Measurements from ENCODE around the gene COL4A6.
A peak's percentile ranks its signal among the peaks of the same experiment; 100 is the strongest.
"Not testable (repeated sequence)": the region's sequence is repeated elsewhere in the genome, so short reads cannot be mapped to it uniquely, and the experiment has no call there.

COL4A6 gene

DNA sequence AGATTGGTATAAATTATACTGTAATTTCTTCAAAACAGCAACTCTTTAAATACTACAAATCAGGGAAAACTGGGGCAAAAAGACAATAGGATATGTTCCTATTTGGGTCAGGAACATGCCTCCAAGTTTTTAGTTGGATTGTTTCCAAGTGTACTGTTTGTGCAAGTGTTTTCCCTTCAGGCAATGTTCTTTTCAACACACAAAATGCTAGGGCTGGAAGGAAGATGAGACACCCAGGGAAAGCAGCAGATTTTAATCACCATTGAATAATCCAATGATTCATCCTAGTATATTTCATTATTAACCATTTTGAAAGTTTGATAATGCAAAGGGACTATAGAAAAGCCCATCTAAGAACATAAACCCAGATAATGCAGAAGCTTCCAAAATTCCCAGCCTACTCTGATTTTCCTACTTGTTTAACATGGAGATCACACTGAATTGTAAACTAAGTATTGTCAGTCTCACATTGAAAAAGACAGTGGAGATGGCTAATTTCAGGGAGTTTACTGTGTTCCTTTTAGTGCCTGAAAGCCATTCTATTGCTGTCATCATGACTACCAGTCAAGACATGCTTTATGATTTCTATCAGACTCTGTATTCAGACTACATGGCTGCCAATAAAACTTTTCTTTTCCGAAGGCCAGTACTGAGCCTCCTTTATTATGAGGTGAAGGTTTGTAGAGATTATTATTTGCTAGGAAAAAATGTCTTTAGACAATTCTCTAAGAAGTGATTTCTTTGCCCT is 38.6 kb downstream of the COL4A6 start:
- peak; percentile 2 for DNase-seq

DNA sequence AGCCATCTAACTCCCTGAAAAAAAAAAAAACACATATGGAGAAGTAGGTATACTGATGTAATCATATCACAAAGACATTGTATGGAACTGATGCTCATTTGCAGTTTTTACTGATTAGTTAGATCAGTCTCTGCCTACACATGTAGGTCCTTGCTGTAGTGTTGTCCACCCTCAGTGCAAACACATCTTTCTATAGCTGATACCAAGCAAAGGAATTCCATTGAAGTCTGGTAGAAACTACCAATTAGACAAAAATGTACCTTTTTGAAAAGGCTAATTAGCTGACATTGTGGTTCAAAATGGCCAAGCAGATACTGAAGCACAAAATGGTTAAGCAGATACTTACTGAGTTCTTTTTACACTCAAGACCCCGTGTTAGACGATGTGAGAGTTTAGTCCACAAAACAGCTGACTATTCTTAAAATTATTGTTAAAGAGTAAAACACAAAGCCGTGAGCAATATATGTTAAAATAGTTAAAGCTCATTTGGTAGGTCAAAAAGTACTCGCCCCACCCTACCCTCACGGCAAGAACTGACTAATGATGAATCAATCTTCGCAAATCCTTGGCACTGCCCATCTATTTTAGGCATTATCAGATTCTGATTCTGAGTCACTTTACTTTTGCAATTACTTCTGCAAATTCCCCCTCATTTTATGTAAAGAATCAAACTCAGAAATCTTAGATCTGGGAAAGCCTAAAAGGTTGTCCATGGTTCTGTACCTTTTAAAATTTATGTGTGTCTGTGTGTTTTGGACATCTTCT is 40.4 kb downstream of the COL4A6 start:
- peak; percentile 0 for DNase-seq

DNA sequence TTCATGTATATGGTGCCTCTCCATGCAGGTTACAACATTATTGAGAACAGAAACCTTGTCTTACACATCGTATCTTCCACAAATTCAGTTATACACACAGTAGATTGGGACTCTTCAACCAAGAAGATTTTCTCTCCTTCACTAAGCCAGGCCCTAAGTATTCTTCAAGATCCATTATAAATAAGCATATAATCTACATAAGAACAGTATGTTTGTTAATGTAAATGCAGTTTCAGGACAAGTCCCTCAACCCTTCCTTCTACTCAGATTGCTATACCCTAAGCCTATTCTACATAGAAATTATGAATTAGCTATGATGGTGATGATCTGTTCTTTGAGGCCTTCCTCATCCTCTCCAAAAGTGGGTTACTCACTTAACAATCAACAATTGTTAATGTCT is 41.2 kb downstream of the COL4A6 start:
- no peak for DNase-seq

DNA sequence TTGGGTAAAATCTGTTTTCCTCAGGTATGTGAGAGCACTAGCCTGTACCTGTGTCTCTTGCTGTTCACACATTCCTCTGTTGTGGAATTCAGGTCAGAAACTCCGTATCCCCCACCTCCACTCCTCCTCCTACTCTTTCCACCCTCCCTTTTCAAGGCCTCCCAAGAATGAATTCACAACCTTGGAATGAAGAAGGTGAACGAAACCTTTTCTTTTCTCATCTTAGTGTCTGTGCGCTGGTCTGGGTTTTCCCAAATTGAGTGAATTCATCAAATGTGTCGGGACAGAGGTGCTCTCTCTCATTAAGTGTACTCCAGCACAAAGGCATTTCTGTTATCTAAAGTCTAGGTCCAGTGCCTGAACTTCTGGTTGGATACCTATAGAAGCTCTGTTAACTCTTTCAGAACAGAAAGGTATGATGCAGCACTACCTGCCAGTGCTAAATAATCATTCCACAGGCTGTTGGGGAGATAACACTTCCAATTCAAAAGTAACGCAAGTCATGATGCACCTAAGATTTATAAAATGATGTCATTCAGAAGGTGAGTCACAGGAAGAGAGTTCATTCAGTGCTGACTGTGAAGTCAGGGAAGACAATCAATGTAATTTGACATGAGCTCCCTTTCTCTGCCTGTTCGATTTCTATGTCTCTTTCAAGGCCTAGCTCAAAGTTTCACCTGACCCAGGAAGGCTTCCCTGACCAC is 41.9 kb downstream of the COL4A6 start:
- peak; percentile 0 for DNase-seq

DNA sequence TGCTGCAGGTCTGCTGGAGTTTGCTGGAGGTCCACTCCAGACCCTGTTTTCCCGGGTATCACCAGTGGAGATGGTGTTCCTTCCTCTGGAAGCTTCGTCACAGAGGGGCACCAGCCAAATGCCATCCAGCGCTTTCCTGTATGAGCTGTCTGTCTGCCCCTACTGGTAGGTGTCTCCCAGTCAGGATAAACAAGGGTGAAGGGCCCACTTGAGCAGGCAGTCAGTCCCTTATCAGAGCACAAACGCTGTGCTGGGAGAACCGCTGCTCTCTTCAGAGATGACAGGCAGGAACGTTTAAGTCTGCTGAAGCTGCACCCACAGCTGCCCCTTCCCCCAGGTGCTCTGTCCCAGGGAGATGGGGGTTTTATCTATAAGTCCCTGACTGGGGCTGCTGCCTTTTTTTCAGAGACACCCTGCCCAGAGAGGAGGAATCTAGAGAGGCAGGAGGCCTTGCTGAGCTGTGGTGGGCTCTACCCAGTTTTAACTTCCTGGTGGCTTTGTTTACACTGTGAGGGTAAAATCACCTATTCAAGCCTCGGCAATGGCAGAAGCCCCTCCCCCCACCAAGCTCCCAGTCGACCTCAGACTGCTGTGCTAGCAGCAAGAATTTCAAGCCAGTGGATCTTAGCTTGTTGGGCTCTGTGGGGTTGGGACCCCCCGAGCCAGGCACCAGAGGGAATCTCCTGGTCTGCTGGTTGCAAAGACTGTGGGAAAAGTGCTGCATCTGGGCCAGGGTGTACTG is 47.1 kb downstream of the COL4A6 start:
- not testable (repeated sequence) for DNase-seq

DNA sequence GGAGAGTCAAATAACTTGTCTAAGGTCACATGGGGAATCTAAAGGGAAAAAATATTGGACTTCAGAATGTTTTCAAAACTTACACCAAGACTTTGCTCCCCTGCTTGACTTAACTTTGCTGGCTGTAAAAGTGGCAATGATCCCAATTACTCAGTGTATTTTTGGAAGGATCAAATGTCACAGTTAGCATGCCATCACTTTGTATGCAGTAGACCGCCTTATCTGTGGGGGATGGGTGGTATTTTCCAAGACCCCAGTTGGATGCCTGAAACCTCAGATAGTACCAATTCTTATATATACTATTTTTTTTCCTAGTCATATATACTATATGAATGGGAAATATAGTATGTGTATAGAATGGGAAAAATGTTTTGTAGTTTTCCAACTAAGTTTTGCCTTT is 53.4 kb downstream of the COL4A6 start:
- no peak for DNase-seq

DNA sequence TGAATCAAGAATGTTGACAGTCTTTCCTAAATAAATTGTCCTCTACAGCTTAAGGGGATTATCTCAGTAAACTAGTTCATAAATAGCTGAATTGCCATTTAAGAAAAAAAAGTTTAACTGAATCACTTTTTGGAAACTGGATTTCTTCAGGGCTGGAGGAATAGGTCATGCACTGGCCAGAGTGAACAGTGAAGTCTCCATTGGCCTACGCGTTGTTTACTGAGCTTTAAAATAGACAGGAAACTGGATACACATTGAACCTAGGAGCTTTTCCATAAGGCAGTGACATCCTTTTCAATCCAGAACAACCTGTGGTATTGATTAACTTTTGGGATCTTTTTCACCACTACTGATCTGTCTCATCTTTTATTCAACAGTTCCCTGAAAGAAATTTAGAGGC is 58.0 kb downstream of the COL4A6 start:
- DNase-seq = no peak

DNA sequence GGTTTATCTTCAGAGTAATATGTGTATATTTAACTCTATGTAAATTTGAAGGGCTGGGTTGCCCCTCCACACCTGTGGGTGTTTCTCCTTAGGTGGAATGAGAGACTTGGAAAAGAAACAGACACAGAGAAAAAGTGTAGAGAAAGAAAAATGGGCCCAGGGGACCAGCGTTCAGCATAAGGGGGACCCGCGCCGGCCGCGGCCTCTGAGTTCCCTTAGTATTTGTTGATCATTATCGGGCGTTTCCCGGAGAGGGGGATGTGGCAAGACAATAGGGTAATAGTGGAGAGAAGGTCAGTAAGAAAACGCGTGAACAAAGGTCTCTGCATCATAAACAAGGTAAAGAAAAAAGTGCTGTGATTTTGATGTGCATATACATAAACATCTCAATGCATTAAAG is 61.4 kb downstream of the COL4A6 start:
- DNase-seq = not testable (repeated sequence)

DNA sequence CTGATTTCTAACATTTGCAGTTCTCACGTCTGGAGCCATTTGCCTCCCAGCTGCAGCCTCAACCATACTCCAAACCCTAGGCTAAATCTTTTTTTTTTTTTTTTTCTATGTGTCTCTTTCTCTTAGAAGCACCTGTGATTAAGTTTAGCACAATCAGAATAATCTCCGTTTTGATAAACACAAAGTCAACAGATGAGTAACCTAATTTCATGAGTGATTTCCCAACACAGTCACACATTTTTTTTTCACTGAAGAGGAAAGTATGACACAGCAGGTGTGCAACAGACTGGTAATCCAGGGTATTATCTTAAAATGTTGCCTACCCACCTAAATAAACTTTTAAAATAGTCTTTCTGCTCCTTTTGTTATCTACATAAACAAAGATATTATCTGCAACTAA is 62.6 kb downstream of the COL4A6 start:
- DNase-seq = not testable (repeated sequence)

DNA sequence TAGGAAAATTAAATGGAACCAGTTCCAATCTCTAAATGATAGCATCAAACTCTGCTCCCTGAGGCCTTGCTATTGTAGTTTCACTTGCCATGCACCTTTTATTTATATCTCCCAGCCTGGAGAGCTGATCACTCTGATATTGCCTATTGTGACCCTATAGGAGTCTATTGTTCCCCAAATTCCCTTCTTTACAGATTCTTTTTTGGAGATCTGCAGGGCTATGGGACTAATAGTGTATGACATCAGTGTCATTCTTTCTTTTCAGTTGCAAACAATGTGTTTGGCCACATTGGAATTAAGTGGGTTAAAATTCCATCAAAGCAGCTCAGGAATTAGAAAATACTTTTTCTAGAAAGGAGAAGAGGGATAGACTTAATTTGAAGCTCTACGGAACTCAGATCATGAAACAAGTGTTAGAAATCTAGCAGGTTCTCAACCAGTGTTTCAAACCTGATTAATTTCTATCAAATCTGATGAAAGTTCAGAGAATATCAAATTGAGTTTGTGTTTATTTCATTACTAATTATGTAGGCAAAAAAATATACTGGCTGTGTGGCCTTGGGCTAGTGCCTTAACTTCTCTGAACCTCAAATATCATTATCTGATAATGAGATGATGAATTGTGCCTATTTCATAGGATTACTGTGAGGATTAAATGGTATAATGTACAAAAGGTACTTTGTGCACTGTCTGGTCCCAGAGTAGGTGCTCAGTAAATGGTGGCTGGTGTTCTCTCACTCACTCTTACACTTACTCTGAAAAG is 71.4 kb downstream of the COL4A6 start:
- no peak for DNase-seq

DNA sequence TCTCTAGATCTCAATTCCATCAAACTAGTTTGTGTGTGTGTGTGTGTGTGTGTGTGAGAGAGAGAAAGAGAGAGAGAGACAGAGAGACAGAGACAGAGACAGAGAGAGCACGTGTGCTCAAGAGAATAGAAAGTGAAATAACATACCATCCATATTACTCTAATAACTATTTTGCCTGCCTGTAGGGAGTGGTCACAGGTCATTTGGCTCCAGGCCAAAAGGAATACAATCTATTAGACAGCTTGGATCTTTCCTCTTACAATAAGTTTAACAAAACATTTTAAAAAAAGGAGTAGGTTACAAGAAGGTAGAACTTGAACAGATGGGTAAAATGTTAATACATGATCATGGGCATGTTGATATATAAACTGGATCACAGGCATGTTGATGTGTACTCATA is 76.2 kb downstream of the COL4A6 start:
- no peak for DNase-seq

DNA sequence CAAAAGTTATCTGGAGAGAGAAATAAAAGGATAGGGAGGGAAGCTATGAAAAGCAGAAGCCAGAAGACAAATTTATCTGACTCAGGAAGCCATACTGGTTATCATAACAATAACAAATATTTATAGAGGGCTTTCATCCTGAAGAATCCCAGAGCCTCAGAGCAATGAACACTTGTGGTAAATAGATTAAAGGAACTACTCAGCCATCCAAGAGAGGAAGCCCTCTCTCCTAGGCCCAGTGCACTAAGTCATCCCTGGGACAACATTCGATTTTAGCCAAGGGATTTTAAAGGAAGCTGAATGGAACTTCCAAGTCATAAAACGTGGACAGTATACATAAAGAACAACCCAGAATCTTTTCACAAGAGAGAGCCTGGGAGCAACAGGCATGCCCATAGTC is 76.9 kb downstream of the COL4A6 start:
- DNase-seq = no peak

DNA sequence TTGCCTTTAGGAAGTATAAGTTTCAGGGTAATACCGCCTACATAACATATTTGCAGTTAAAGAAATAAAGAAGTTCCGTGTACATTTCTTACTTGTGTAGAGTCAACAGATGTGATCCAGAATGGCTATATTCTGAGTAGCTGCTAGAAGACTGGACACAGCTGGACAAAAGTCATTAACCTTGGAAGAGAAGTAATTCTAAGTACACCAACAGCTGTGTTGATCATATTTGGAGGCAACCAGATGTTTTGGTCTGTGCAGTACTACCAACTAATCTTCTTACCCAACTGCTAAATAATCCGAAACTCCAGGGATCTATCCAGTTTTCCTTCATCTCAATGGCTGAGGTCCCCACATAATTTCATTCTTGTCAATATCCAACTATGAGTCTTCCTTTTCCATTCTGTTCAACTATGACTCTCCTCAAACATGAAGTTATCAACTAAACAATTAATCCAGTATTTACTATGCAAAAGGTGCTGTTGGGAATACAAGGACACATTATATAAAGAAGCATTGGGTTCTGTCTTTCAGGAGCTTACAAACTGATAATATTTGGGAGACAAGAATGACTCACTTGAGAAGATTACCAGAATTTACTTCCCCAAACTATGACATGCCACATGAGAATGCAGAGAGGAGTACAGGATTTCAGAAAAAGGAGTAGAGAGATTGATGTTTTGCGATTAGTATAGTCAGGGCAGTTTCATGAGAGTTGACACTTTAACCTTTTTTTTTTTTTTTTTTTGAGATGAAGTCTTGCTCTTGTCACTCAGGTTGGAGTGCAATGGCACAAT is 78.2 kb downstream of the COL4A6 start:
- DNase-seq = no peak

DNA sequence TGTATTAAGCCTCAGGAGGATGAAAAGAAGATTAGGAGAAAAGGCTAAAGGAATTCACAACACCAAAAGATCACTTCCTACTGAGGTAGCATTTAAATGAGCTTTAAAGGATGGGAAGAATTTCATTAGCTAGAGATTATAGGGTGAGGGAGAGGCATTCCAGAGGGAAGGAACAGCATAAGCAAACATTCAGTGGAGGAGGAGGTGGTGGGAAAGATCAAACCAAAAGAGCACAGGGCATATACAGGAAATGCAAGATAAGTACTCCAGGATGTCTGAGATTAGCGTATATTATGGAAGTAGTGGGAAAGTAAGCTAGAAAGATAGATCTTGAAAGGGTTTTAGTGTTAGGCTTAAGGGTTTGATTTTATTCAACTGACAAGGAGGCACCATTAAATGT is 84.8 kb downstream of the COL4A6 start:
- DNase-seq = no peak

DNA sequence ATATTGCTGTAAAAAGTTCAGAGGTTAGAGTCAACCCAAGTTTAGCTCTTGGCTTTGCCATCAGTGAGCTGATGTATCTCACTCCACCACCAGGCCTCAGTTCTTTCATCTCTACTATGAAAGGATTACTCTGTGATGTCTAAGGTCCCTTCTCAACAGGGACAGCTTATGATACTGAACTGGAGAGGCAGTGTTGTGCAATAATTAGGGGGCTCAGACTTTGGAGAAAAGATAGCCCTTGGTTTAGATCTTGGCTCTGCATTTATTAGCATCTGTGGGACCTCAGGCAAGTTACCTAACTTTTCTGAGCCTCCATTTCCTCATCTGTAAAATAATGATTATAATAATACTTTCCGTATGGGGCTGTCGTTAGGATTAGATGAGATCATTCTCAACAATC is 89.0 kb downstream of the COL4A6 start:
- no peak for DNase-seq

DNA sequence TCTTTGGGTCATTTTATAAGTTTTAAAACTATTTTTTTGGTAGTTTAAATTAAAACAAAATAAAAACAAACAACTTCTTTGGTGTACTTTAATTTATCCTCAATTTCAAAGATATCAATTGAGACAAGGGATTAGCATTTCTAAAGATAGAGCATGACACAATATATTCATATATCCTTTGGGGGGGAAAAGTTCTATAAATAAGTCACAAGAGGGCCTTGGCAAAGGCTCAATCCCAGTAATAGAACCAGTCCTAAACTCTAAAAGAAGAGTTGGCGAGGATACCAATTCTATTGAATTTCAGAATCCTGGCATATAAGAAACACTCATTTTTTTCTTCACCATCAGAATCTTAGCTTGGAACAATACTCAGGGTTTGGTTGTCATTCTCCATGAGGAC is 89.7 kb downstream of the COL4A6 start:
- no peak for DNase-seq

DNA sequence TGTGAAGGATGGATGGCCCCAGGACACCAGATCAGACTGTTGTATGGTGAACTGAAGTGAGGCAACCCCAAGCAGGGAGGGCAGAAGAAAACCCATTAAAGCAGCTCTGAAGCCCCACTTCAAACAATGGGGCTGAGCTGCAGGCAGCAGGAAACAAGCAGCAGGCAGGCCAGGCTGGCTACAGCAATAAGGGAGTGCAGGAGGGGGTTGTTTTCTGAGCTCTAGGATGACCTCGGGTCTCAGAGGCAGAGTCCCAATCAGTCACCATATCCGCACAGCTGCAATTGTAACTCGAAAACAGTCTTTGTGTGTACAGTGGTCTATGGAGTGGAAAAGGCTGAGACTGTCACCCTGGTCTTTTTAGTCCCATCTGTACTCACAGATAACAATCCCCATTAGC is 90.4 kb downstream of the COL4A6 start:
- no peak for DNase-seq

DNA sequence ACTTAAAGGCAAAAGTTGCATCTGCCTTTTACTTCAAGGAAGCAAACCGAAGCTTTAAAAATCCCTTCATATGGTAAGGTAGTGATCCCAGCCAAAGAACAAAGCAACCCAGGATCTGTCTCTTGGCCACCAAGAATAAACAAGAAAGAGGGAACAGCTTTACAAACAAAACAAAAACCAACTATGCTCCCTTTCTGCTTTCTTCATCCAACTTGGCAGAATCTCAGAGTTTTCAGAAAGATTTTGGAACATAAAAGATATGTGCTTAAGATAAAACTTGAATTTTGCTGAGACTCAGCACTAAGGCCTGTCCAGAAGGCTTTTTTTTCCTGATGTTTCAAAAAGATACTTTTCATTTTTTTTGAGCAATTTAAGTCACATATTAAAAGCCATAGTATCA is 94.0 kb downstream of the COL4A6 start:
- DNase-seq = no peak

DNA sequence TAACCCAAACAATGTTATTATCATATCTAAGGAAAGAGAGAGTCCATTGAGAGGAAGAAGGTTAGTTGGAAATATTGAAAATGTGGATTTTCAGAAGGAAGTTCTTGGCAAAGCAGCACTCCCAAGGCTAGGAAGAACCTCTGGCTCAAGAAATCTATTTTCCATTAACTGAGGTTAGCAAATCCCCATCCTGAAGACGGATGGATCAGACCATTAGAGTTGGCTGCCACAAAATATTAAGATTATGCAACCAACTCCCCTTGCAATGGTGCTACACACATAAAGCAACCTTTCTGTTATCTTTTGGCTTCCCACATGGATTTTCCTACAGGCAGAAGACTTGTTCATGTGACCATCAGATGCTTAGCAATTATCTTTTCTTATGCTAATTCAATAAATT is 96.3 kb downstream of the COL4A6 start:
- no peak for DNase-seq

DNA sequence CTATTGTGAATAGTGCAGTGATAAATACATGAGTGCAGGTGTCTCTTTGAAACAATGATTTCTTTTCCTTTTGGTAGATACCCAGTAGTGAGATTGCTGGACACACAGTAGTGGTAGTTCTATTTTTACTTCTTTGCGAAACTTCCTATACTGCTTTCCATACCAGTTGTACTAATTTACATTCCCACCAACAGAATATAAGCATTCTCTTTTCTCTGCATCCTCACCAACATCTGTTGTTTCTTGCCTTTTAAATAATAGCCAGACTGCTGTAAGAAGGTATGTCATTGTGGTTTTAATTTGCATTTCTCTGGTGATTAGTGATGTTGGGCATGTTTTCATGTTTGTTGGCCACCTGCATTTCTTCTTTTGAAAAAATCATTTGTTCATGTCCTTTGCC is 105.9 kb downstream of the COL4A6 start:
- no peak for DNase-seq
